IPS-18a (cell line): ENCODE measurements around the gene CACNA2D1.

Experiments used
- H3K27ac ChIP-seq: one replicate; pipeline ENCODE4 v1.5.1; 2013; ENCODE audit warnings: low read length
- H3K27me3 ChIP-seq: one replicate; pipeline ENCODE4 v1.6.1; 2013; ENCODE audit warnings: mild to moderate bottlenecking, low read length; ENCODE audit not compliant: control insufficient read depth, insufficient read depth
- H3K36me3 ChIP-seq: one replicate; pipeline ENCODE4 v1.6.1; 2013; ENCODE audit warnings: low read depth, low read length; ENCODE audit not compliant: control insufficient read depth
- H3K4me1 ChIP-seq: one replicate; pipeline ENCODE4 v1.6.1; 2013; ENCODE audit warnings: low read depth, low read length; ENCODE audit not compliant: control insufficient read depth
- H3K4me3 ChIP-seq: one replicate; pipeline ENCODE4 v1.5.1; 2013; ENCODE audit warnings: low read length
- H3K9ac ChIP-seq: one replicate; pipeline ENCODE4 v1.6.1; 2013; ENCODE audit warnings: mild to moderate bottlenecking, low read length, moderate library complexity
- H3K9me3 ChIP-seq: one replicate; pipeline ENCODE4 v1.6.1; 2013; ENCODE audit warnings: low read depth, low read length; ENCODE audit not compliant: control insufficient read depth

Gene CACNA2D1

DNA sequence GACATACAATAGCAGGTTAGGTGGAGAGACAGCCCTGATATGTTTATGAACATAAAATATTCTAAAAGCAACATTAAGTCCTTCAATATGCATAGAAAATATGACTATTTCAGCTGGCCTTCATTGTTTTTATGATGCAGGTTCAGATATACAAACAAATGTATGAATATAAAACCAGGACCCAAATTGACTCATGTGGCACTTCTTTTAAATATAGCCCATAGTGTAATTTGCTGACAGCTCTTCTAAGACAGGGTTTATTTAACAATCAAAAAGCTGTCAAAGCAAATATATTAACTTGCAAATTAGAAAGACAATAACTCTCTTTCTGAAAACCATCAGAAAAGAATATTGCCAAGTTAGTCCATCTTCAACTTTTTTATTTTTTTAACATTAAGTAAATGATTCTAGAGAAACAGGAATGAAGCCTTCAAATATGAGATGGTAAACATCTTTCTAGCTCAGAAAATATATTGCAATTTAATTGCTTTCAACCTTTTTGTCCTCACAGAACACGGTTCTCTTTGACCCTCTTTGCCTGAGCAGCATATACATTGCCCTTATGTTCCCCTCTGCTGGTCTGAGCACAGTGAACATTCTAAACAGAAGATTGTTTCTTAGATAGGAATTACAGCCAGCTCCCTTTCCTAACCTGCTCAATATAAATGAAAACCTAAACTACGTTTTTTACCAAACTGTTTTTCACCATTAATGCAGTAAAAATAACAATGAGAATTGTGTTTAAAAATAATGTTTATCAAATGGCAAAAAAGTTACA is 82.8 kb downstream of the CACNA2D1 start:
- Histone ChIP-seq H3K36me3 (no peaks in the 10 kb centered on the region), H3K4me3 (no peak overlapping the region), H3K27me3 (no peaks in the 10 kb centered on the region), H3K9me3 (no peaks in the 10 kb centered on the region), H3K9ac (no peak overlapping the region), H3K4me1 (peaks cover 14% of the 10 kb centered on the region), H3K27ac (no peak overlapping the region)

GRCh38 chr7:82359426-82359825 is 84.2 kb downstream of the CACNA2D1 start:
- no peak overlapping the region for H3K9ac ChIP-seq

DNA sequence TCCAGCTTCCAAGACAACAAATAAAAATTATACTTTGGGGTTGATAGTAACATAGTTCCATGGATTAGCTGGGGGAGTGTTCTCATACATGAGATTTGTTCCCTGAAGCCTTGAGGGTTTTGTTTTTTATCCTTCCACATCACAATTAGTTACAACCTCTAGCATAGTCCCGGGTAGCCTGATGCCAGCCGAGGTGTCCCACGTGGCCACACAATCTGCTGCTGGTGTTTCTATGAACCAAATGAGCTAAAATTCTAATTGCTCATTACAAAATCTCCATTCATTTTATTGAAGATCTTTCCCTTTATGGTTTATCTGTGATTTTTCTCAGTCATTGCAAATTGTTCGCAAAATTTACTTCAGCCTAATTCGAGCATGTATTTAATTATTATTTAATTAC is 84.7 kb downstream of the CACNA2D1 start:
- H3K27ac ChIP-seq, result no peak overlapping the region
- H3K9ac ChIP-seq, result no peak overlapping the region
- no peaks in the 10 kb centered on the region for H3K36me3 ChIP-seq
- no peaks in the 10 kb centered on the region for H3K9me3 ChIP-seq
- H3K4me1 ChIP-seq, result peaks cover 14% of the 10 kb centered on the region
- H3K27me3 ChIP-seq, result no peaks in the 10 kb centered on the region
- H3K4me3 ChIP-seq, result no peak overlapping the region

More at GRCh38 chr7:82359426-82359825, 84.2 kb downstream of the CACNA2D1 start:
- Histone ChIP-seq H3K27me3 (no peaks in the 10 kb centered on the region), H3K9me3 (no peaks in the 10 kb centered on the region), H3K4me1 (peaks cover 14% of the 10 kb centered on the region), H3K36me3 (no peaks in the 10 kb centered on the region), H3K4me3 (no peak overlapping the region), H3K27ac (no peak overlapping the region)

- H3K9ac ChIP-seq, result no peak overlapping the region
- no peaks in the 10 kb centered on the region for H3K9me3 ChIP-seq
- H3K27ac ChIP-seq, result no peak overlapping the region
- no peaks in the 10 kb centered on the region for H3K27me3 ChIP-seq
- no peak overlapping the region for H3K4me3 ChIP-seq
- H3K36me3 ChIP-seq, result no peaks in the 10 kb centered on the region
- peaks cover 14% of the 10 kb centered on the region for H3K4me1 ChIP-seq
These were observed 85.5 kb downstream of the CACNA2D1 start for GRCh38 chr7:82358009-82358578.

- H3K27me3 ChIP-seq, result no peaks in the 10 kb centered on the region
- no peak overlapping the region for H3K4me3 ChIP-seq
- no peaks in the 10 kb centered on the region for H3K9me3 ChIP-seq
- no peak overlapping the region for H3K27ac ChIP-seq
- H3K36me3 ChIP-seq, result no peaks in the 10 kb centered on the region
- no peaks in the 10 kb centered on the region for H3K4me1 ChIP-seq
- no peak overlapping the region for H3K9ac ChIP-seq
These were observed 95.3 kb downstream of the CACNA2D1 start for GRCh38 chr7:82348251-82348650.

DNA sequence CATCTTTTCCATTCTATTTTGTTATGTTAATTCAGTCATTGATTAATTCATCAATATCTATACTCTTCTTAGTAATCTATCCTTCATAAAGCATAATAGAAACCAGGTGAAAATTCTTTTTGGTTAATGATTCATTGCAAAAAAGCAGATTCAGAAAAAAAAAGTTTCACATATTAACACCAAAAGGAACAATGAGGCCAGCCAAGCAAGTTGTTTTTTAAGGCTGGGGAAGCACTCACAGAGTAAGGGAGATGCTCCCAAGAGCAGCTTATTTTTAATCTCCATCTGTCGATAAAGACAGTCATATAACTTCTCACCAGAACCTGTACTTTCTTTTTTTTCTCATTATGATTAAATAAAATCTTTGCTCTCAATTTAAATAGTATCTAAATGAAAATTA is 95.8 kb downstream of the CACNA2D1 start:
- no peak overlapping the region for H3K27ac ChIP-seq
- H3K9ac ChIP-seq, result no peak overlapping the region
- no peaks in the 10 kb centered on the region for H3K4me1 ChIP-seq
- H3K36me3 ChIP-seq, result no peaks in the 10 kb centered on the region
- no peaks in the 10 kb centered on the region for H3K27me3 ChIP-seq
- H3K9me3 ChIP-seq, result no peaks in the 10 kb centered on the region
- no peak overlapping the region for H3K4me3 ChIP-seq

GRCh38 chr7:82345886-82346285 is 97.7 kb downstream of the CACNA2D1 start:
- H3K9ac ChIP-seq, result no peak overlapping the region
- H3K4me1 ChIP-seq, result no peaks in the 10 kb centered on the region
- H3K4me3 ChIP-seq, result no peak overlapping the region
- H3K27me3 ChIP-seq, result no peaks in the 10 kb centered on the region
- no peak overlapping the region for H3K27ac ChIP-seq
- no peaks in the 10 kb centered on the region for H3K9me3 ChIP-seq
- H3K36me3 ChIP-seq, result no peaks in the 10 kb centered on the region

GRCh38 chr7:82343716-82344115 is 99.9 kb downstream of the CACNA2D1 start:
- Histone ChIP-seq H3K27me3 (no peaks in the 10 kb centered on the region), H3K27ac (no peak overlapping the region), H3K36me3 (no peaks in the 10 kb centered on the region), H3K4me1 (no peaks in the 10 kb centered on the region), H3K4me3 (no peak overlapping the region), H3K9me3 (no peaks in the 10 kb centered on the region), H3K9ac (no peak overlapping the region)

DNA sequence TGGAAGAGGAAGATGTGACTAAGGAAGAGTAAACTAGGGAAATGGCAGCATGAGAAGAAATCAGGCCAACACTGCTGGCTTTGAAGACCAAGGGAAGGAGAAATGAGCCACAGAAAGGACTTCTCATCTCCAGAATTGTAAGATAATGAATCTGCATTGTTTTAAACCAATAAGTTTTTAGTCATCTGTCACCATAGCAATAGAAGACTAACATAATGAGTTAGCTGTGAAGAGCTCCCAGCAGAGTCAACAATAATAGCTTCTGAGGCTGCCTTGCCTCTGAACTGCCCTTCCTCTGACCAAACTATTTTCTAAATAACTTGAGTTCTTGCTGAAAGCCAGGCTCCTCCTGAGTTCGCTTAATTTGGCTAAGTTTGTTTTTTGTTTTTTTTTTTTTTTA is 103.6 kb downstream of the CACNA2D1 start:
- no peaks in the 10 kb centered on the region for H3K9me3 ChIP-seq
- H3K4me1 ChIP-seq, result no peaks in the 10 kb centered on the region

DNA sequence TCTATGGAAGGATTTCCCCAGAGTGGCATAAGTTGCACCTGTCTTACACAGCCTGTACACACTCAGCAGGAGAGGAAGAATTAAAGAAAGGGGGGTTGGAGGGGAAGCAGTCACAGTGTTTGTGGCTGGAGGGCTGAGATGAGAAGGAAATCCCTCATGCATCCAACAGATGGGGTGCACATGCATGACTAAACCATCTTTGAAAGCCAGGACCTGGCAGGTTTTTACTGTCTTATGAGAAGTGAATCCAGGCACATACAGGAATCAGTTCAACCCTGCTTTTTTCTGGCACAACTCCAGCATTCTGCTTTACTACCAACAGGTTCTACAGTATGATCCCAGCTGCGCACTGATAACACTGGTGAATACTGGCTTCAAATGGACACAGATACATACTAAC is 107.7 kb downstream of the CACNA2D1 start:
- Histone ChIP-seq H3K36me3 (no peaks in the 10 kb centered on the region), H3K27me3 (no peaks in the 10 kb centered on the region), H3K27ac (no peak overlapping the region), H3K4me3 (no peak overlapping the region), H3K9me3 (no peaks in the 10 kb centered on the region), H3K9ac (no peak overlapping the region), H3K4me1 (peaks cover 7% of the 10 kb centered on the region)

More for the DNA sequence above, 103.6 kb downstream of the CACNA2D1 start:
- Histone ChIP-seq H3K27me3 (no peaks in the 10 kb centered on the region), H3K4me3 (no peak overlapping the region), H3K27ac (no peak overlapping the region), H3K36me3 (no peaks in the 10 kb centered on the region), H3K9ac (no peak overlapping the region)

GRCh38 chr7:82335001-82335400 is 108.6 kb downstream of the CACNA2D1 start:
- Histone ChIP-seq H3K9ac (no peak overlapping the region), H3K27ac (no peak overlapping the region)

GRCh38 chr7:82331234-82331633 is 112.3 kb downstream of the CACNA2D1 start:
- Histone ChIP-seq H3K9me3 (no peaks in the 10 kb centered on the region), H3K36me3 (no peaks in the 10 kb centered on the region), H3K4me1 (peaks cover 10% of the 10 kb centered on the region), H3K27ac (no peak overlapping the region), H3K27me3 (no peaks in the 10 kb centered on the region), H3K4me3 (no peak overlapping the region), H3K9ac (no peak overlapping the region)

More at GRCh38 chr7:82335001-82335400, 108.6 kb downstream of the CACNA2D1 start:
- no peaks in the 10 kb centered on the region for H3K36me3 ChIP-seq
- no peak overlapping the region for H3K4me3 ChIP-seq
- no peaks in the 10 kb centered on the region for H3K9me3 ChIP-seq
- H3K27me3 ChIP-seq, result no peaks in the 10 kb centered on the region
- peaks cover 10% of the 10 kb centered on the region for H3K4me1 ChIP-seq
